AG09309 (cell line): Measurements from ENCODE around the gene ANKS1A.
"Not testable (repeated sequence)": the region's sequence is repeated elsewhere in the genome, so short reads cannot be mapped to it uniquely, and the experiment has no call there.

Source experiments
- DNase-seq: peaks from one replicate; pipeline ENCODE4 v3.0.0-alpha.2; 2010; ENCODE audit warnings: low read depth
- H3K4me3 ChIP-seq: 2 replicates; pipeline ENCODE4 v1.5.1; 2011; ENCODE audit warnings: mild to moderate bottlenecking, low read depth, low read length, moderate library complexity; ENCODE audit not compliant: control insufficient read depth
- CTCF ChIP-seq: IDR thresholded peaks from 2 replicates; pipeline ENCODE4 v1.5.1; 2011; ENCODE audit warnings: mild to moderate bottlenecking, low read depth, low read length, inconsistent platforms; ENCODE audit not compliant: insufficient read depth, control insufficient read depth; ENCODE audit errors: missing control alignments

ANKS1A gene

GRCh38 chr6:35105078-35105477 lies 216.0 kb downstream of the ANKS1A start:
- no peak for TF ChIP-seq CTCF
- DNase-seq, result no peak
- H3K4me3 ChIP-seq, result no peak overlapping the region

GRCh38 chr6:35106061-35106460 lies 217.0 kb downstream of the ANKS1A start:
- not testable (repeated sequence) for H3K4me3 ChIP-seq, DNase-seq

- DNase-seq, H3K4me3 ChIP-seq: not testable (repeated sequence)
Measured at GRCh38 chr6:35107208-35107607, 218.2 kb downstream of the ANKS1A start.

- H3K4me3 ChIP-seq, DNase-seq: not testable (repeated sequence)
Measured at GRCh38 chr6:35107761-35108160, 218.7 kb downstream of the ANKS1A start.

GRCh38 chr6:35108309-35108885 lies 219.3 kb downstream of the ANKS1A start:
- DNase-seq, result no peak
- TF ChIP-seq CTCF, result no peak
- H3K4me3 ChIP-seq, result no peak overlapping the region

GRCh38 chr6:35120746-35121145 lies 231.7 kb downstream of the ANKS1A start:
- DNase-seq, result no peak
- no peak for TF ChIP-seq CTCF

GRCh38 chr6:35124356-35124755 lies 235.3 kb downstream of the ANKS1A start:
- TF ChIP-seq CTCF, result no peak
- no peak overlapping the region for H3K4me3 ChIP-seq
- no peak for DNase-seq

More at GRCh38 chr6:35120746-35121145, 231.7 kb downstream of the ANKS1A start:
- no peak overlapping the region for H3K4me3 ChIP-seq

- H3K4me3 ChIP-seq, result no peak overlapping the region
- TF ChIP-seq CTCF, result no peak
- no peak for DNase-seq
Measured at GRCh38 chr6:35128042-35128441, 239.0 kb downstream of the ANKS1A start.
